Osteoblast (primary cell): Measurements from ENCODE around the gene NUP50. TPM values are rescaled to one million over a fixed set of nuclear protein-coding genes. Genes with fewer than 3 reads are reported as not detected.

Experiments
- DNase-seq: peaks from one replicate; pipeline ENCODE4 v3.0.0; 2011; ENCODE audit warnings: low spot score, mixed read lengths; ENCODE audit not compliant: insufficient read length; ENCODE audit errors: missing footprints
- H2AFZ ChIP-seq: 2 replicates; pipeline ENCODE4 v1.6.0; 2011; ENCODE audit warnings: mild to moderate bottlenecking, low read length
- H3K27ac ChIP-seq: 2 replicates; pipeline ENCODE4 v1.5.1; 2011; ENCODE audit warnings: mild to moderate bottlenecking, low read depth, low read length, moderate library complexity
- H3K27me3 ChIP-seq: 2 replicates; pipeline ENCODE4 v1.6.0; 2012; ENCODE audit warnings: mild to moderate bottlenecking, control low read depth, inconsistent platforms, low read length, moderate library complexity; ENCODE audit not compliant: insufficient read depth
- H3K36me3 ChIP-seq: 2 replicates; pipeline ENCODE4 v1.5.1; 2011; ENCODE audit warnings: mild to moderate bottlenecking, low read length, control low read depth, moderate library complexity; ENCODE audit not compliant: insufficient read depth
- H3K4me1 ChIP-seq: 2 replicates; pipeline ENCODE4 v1.5.1; 2011; ENCODE audit warnings: mild to moderate bottlenecking, low read length, control low read depth, moderate library complexity; ENCODE audit not compliant: insufficient read depth
- H3K4me2 ChIP-seq: 2 replicates; pipeline ENCODE4 v1.6.0; 2011; ENCODE audit warnings: mild to moderate bottlenecking, low read length; ENCODE audit not compliant: insufficient read depth
- H3K4me3 ChIP-seq: fragments of 200-600 bp; sonication (generic); 3 replicates; pipeline ENCODE4 v1.5.1; 2012; ENCODE audit warnings: mild to moderate bottlenecking, low read length, inconsistent platforms; ENCODE audit not compliant: insufficient read depth
- H3K79me2 ChIP-seq: 2 replicates; pipeline ENCODE4 v1.6.0; 2012; ENCODE audit warnings: mild to moderate bottlenecking, low read length, control low read depth, inconsistent platforms; ENCODE audit not compliant: insufficient read depth
- H3K9me3 ChIP-seq: 2 replicates; pipeline ENCODE4 v1.5.1; 2011; ENCODE audit warnings: low read depth, low read length, control low read depth
- H4K20me1 ChIP-seq: 2 replicates; pipeline ENCODE4 v1.6.0; 2012; ENCODE audit warnings: mild to moderate bottlenecking, low read length, control low read depth; ENCODE audit not compliant: insufficient read depth
- CTCF ChIP-seq: IDR thresholded peaks from 2 replicates; pipeline ENCODE4 v1.5.1; 2011; ENCODE audit warnings: mild to moderate bottlenecking, low read depth, low read length, moderate library complexity; ENCODE audit errors: extremely low read depth
- total RNA-seq: library from RNA; depleted of rRNA; stranded (reverse); fragments of >200 nt; gene quantifications from 2 replicates; pipeline ENCODE4 v1.2.3, GENCODE V29; 2012

The NUP50 gene
- total RNA-seq, 1 donor = 54.3 TPM

- peaks cover 89% of the 10 kb centered on the region for H3K36me3 ChIP-seq
- no peak overlapping the region for H3K4me2 ChIP-seq
- no peak overlapping the region for H3K4me3 ChIP-seq
- H2AFZ ChIP-seq = no peak overlapping the region
- no peak overlapping the region for H3K27ac ChIP-seq
- peaks cover 8% of the 10 kb centered on the region for H4K20me1 ChIP-seq
- H3K79me2 ChIP-seq = peaks cover 94% of the 10 kb centered on the region
- no peaks in the 10 kb centered on the region for H3K9me3 ChIP-seq
- H3K4me1 ChIP-seq = no peaks in the 10 kb centered on the region
- no peak for DNase-seq
- TF ChIP-seq CTCF = no peak
- no peaks in the 10 kb centered on the region for H3K27me3 ChIP-seq
Observed at GRCh38 chr22:45172881-45173585, 9.3 kb downstream of the NUP50 start.

- Histone ChIP-seq H3K4me3 (no peak overlapping the region), H3K9me3 (no peaks in the 10 kb centered on the region), H4K20me1 (peaks cover 10% of the 10 kb centered on the region), H3K4me1 (no peaks in the 10 kb centered on the region), H3K36me3 (peaks cover 70% of the 10 kb centered on the region), H3K27ac (no peak overlapping the region), H3K79me2 (peaks cover 77% of the 10 kb centered on the region), H3K4me2 (no peak overlapping the region), H2AFZ (no peak overlapping the region), H3K27me3 (no peaks in the 10 kb centered on the region)
- TF ChIP-seq CTCF = no peak
- no peak for DNase-seq
Observed at GRCh38 chr22:45179276-45180049, 15.7 kb downstream of the NUP50 start.

GRCh38 chr22:45180146-45180679 is 16.5 kb downstream of the NUP50 start:
- Histone ChIP-seq H3K4me2 (no peak overlapping the region), H4K20me1 (peaks cover 10% of the 10 kb centered on the region)

More at GRCh38 chr22:45180146-45180679, 16.5 kb downstream of the NUP50 start:
- DNase-seq = no peak
- Histone ChIP-seq H3K4me1 (no peaks in the 10 kb centered on the region), H3K9me3 (no peaks in the 10 kb centered on the region), H3K79me2 (peaks cover 69% of the 10 kb centered on the region), H3K27ac (no peak overlapping the region), H2AFZ (no peak overlapping the region), H3K27me3 (no peaks in the 10 kb centered on the region), H3K4me3 (no peak overlapping the region), H3K36me3 (peaks cover 70% of the 10 kb centered on the region)
- no peak for TF ChIP-seq CTCF
